NCI-H2029 treated with DMSO at 0.1 percent for 48 hours (cell line): ENCODE measurements around the gene FBH1.
"Not testable (repeated sequence)": the region's sequence is repeated elsewhere in the genome, so short reads cannot be mapped to it uniquely, and the experiment has no call there.

ENCODE experiments used
- DNase-seq: peaks from one replicate; lab custom pipeline; 2025; lab: John Stamatoyannopoulos, UW

Gene FBH1

GRCh38 chr10:5942474-5942873, 52.4 kb downstream of the FBH1 start:
- no peak for DNase-seq

GRCh38 chr10:5943536-5943935, 53.5 kb downstream of the FBH1 start:
- no peak for DNase-seq

GRCh38 chr10:5944389-5945189, 54.5 kb downstream of the FBH1 start:
- DNase-seq: peak; percentile 56

GRCh38 chr10:5945190-5945509, 55.1 kb downstream of the FBH1 start:
- no peak for DNase-seq

- no peak for DNase-seq
Observed at GRCh38 chr10:5945561-5946418, 55.7 kb downstream of the FBH1 start.

- not testable (repeated sequence) for DNase-seq
Observed at GRCh38 chr10:5946419-5946775, 56.4 kb downstream of the FBH1 start.

- no peak for DNase-seq
Observed at GRCh38 chr10:5946786-5947185, 56.7 kb downstream of the FBH1 start.

GRCh38 chr10:5947471-5948207, 57.6 kb downstream of the FBH1 start:
- DNase-seq: no peak

GRCh38 chr10:5948208-5948585, 58.2 kb downstream of the FBH1 start:
- DNase-seq: no peak

- DNase-seq: no peak
Observed at GRCh38 chr10:5949009-5949759, 59.1 kb downstream of the FBH1 start.

- DNase-seq: no peak
Observed at GRCh38 chr10:5951167-5951711, 61.2 kb downstream of the FBH1 start.

GRCh38 chr10:5951721-5952407, 61.8 kb downstream of the FBH1 start:
- no peak for DNase-seq

- DNase-seq: no peak
Observed at GRCh38 chr10:5952731-5953385, 62.8 kb downstream of the FBH1 start.

GRCh38 chr10:5953676-5954075, 63.6 kb downstream of the FBH1 start:
- DNase-seq: no peak

GRCh38 chr10:5956146-5956936, 66.3 kb downstream of the FBH1 start:
- DNase-seq: no peak

- no peak for DNase-seq
Observed at GRCh38 chr10:5958077-5958476, 68.0 kb downstream of the FBH1 start.

GRCh38 chr10:5958675-5959074, 68.6 kb downstream of the FBH1 start:
- DNase-seq: no peak

- DNase-seq: no peak
Observed at GRCh38 chr10:5959142-5959541, 69.1 kb downstream of the FBH1 start.

- DNase-seq: no peak
Observed at GRCh38 chr10:5959581-5960069, 69.6 kb downstream of the FBH1 start.
